ENCODE data around the gene FSTL3.

FSTL3 gene

GRCh38 chr19:639253-640160 lies 36.7 kb upstream of the FSTL3 start, which contains the start of gene FGF22:
TSS of gene FGF22 (plus strand) at chr19:639879. CDS start at chr19:639926, 47 bp downstream.
- no peaks in the 10 kb centered on the region for H3K36me3 ChIP-seq (ENCODE audit: control insufficient read depth, low read depth, low read length)
- no peaks in the 10 kb centered on the region for H3K4me1 ChIP-seq (ENCODE audit: control insufficient read depth, low read depth, low read length)
- no peak within 1 kb of the TSS for H3K9ac ChIP-seq (ENCODE audit: low read length)
- peak within 1 kb of the TSS; percentile 48 for H3K4me3 ChIP-seq (ENCODE audit: low read length)
- no peaks in the 10 kb centered on the region for H3K9me3 ChIP-seq (ENCODE audit: control insufficient read depth, low read depth, low read length)
- no peak within 1 kb of the TSS for H3K27ac ChIP-seq (ENCODE audit: low read length)
- peaks cover 23% of the 10 kb centered on the region for H3K27me3 ChIP-seq (ENCODE audit: control insufficient read depth, insufficient read depth, low read length)

- Histone ChIP-seq H3K9ac (ENCODE audit: low read length) (no peak overlapping the region), H3K4me1 (ENCODE audit: control insufficient read depth, low read depth, low read length) (no peaks in the 10 kb centered on the region), H3K27ac (ENCODE audit: low read length) (no peak overlapping the region)
These were observed 36.0 kb upstream of the FSTL3 start for GRCh38 chr19:640161-640558.

DNA sequence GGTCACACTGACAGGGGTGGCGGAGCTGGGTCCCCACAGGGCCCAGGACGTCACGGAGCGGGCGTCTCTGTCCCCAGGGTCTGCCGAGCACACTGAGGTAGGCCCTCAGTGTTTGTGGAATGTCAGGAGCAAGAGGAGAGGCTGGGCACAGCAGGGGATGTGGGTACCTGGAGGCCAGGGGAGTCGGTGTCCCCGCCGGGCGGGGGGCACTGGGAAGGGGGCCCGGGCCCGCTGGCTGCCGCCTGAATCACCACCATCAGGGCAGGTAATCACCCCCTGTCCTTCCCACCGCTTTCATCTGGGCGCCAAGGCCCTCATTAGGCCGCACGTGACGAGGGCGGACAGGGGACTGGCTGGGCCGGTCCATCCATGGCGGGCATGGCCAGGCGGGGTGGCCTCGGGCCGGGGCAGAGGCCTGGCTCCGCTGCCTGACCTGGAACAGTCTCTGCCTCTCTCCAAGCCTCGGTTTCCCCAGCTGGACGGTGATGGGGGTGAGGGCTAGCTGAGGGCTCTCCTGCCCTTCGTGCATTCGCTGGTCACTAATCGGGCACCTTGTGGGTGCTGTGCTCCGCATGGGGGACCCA lies 35.5 kb upstream of the FSTL3 start:
- Histone ChIP-seq H3K27me3 (ENCODE audit: control insufficient read depth, insufficient read depth, low read length) (peaks cover 23% of the 10 kb centered on the region), H3K36me3 (ENCODE audit: control insufficient read depth, low read depth, low read length) (peaks cover 3% of the 10 kb centered on the region), H3K4me1 (ENCODE audit: control insufficient read depth, low read depth, low read length) (no peaks in the 10 kb centered on the region), H3K27ac (ENCODE audit: low read length) (no peak overlapping the region), H3K9me3 (ENCODE audit: control insufficient read depth, low read depth, low read length) (no peaks in the 10 kb centered on the region), H3K9ac (ENCODE audit: low read length) (no peak overlapping the region), H3K4me3 (ENCODE audit: low read length) (no peak overlapping the region)

More at GRCh38 chr19:640161-640558, 36.0 kb upstream of the FSTL3 start:
- H3K9me3 ChIP-seq (ENCODE audit: control insufficient read depth, low read depth, low read length), result no peaks in the 10 kb centered on the region
- peaks cover 3% of the 10 kb centered on the region for H3K36me3 ChIP-seq (ENCODE audit: control insufficient read depth, low read depth, low read length)
- H3K4me3 ChIP-seq (ENCODE audit: low read length), result no peak overlapping the region
- peaks cover 23% of the 10 kb centered on the region for H3K27me3 ChIP-seq (ENCODE audit: control insufficient read depth, insufficient read depth, low read length)

- H3K27me3 ChIP-seq (ENCODE audit: control insufficient read depth, insufficient read depth, low read length), result peaks cover 23% of the 10 kb centered on the region
- H3K36me3 ChIP-seq (ENCODE audit: control insufficient read depth, low read depth, low read length), result peaks cover 4% of the 10 kb centered on the region
- no peaks in the 10 kb centered on the region for H3K9me3 ChIP-seq (ENCODE audit: control insufficient read depth, low read depth, low read length)
- H3K4me1 ChIP-seq (ENCODE audit: control insufficient read depth, low read depth, low read length), result no peaks in the 10 kb centered on the region
- H3K9ac ChIP-seq (ENCODE audit: low read length), result no peak overlapping the region
- H3K4me3 ChIP-seq (ENCODE audit: low read length), result no peak overlapping the region
- no peak overlapping the region for H3K27ac ChIP-seq (ENCODE audit: low read length)
These were observed 34.5 kb upstream of the FSTL3 start for GRCh38 chr19:641702-642101.

DNA sequence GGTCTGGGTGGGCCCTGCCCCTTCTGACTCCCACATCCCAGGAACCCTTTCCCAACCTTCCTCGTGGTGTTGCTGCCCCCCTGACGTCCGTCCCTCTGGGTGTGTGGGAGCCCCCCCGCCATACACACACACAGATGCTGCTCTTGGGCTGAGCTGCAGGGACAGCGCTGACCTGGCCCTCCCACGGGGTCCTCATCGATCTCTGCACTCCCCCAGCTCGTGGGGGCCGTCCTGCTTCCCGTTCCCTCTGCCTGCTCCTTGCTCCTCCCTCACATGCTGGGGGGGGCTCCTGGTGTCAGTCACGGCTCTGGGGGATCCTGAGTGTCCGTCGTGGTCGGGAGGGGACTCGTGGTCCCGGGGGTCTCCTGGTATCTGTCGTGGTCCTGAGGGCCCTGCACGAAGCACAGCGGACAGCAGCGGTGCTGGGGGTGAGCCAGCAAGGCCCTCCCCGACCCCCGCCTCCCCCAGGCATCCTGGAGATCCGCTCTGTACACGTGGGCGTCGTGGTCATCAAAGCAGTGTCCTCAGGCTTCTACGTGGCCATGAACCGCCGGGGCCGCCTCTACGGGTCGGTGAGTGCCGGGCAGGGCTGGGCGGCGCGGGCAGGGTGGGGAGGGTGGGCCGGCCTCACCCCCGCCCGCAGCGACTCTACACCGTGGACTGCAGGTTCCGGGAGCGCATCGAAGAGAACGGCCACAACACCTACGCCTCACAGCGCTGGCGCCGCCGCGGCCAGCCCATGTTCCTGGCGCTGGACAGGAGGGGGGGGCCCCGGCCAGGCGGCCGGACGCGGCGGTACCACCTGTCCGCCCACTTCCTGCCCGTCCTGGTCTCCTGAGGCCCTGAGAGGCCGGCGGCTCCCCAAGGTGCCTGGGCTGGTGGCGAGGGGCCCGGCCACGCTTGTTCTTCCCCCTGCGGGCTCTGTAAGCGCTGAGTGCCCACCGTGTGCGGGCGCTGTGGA lies 33.1 kb upstream of the FSTL3 start:
- Histone ChIP-seq H3K9ac (ENCODE audit: low read length) (no peak overlapping the region), H3K4me3 (ENCODE audit: low read length) (no peak overlapping the region), H3K27ac (ENCODE audit: low read length) (no peak overlapping the region), H3K9me3 (ENCODE audit: control insufficient read depth, low read depth, low read length) (no peaks in the 10 kb centered on the region), H3K36me3 (ENCODE audit: control insufficient read depth, low read depth, low read length) (peaks cover 10% of the 10 kb centered on the region), H3K4me1 (ENCODE audit: control insufficient read depth, low read depth, low read length) (no peaks in the 10 kb centered on the region), H3K27me3 (ENCODE audit: control insufficient read depth, insufficient read depth, low read length) (peaks cover 14% of the 10 kb centered on the region)

DNA sequence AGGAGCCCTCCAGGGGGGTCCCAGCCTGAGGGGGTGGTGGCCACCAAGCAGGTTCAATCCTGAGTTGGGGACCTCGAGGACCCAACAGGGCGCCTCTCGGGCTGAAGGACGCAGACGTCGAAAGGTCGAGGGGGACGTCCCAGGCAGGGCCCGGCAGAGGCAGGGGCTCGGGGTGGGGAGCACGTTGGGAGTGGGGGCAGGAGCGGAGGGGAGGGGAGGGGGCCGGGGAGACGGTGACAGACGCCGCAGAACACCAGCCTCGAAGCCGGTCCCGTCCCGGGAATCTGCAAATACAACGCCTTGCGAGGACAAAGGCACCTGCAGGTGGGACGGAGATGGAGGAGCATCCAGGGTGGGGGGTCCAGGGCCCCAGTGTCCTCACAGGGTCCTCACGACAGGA lies 32.5 kb upstream of the FSTL3 start:
- no peaks in the 10 kb centered on the region for H3K4me1 ChIP-seq (ENCODE audit: control insufficient read depth, low read depth, low read length)
- peaks cover 14% of the 10 kb centered on the region for H3K36me3 ChIP-seq (ENCODE audit: control insufficient read depth, low read depth, low read length)
- H3K4me3 ChIP-seq (ENCODE audit: low read length), result no peak overlapping the region
- H3K27ac ChIP-seq (ENCODE audit: low read length), result no peak overlapping the region
- H3K9ac ChIP-seq (ENCODE audit: low read length), result no peak overlapping the region
- peaks cover 7% of the 10 kb centered on the region for H3K27me3 ChIP-seq (ENCODE audit: control insufficient read depth, insufficient read depth, low read length)
- no peaks in the 10 kb centered on the region for H3K9me3 ChIP-seq (ENCODE audit: control insufficient read depth, low read depth, low read length)

DNA sequence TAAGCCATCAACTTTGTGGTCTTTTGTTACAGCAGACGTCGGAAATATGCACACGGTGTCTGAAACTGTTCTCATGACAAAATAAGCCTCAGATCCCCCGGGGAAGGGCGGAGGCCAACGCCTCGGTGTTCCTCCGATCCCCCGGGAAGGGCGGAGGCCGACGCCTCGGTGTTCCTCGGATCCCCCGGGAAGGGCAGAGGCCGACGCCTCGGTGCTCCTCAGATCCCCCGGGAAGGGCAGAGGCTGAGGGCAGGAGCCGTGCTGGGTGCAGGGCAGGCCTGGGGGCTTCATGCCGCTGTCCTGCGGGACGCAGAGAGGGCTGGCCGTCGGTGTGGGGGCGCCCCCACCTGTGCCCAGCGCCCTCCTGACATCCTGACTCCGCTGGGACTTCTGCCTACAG lies 31.8 kb upstream of the FSTL3 start:
- H3K9ac ChIP-seq (ENCODE audit: low read length), result no peak overlapping the region
- no peaks in the 10 kb centered on the region for H3K4me1 ChIP-seq (ENCODE audit: control insufficient read depth, low read depth, low read length)
- no peak overlapping the region for H3K27ac ChIP-seq (ENCODE audit: low read length)
- peaks cover 1% of the 10 kb centered on the region for H3K27me3 ChIP-seq (ENCODE audit: control insufficient read depth, insufficient read depth, low read length)
- no peaks in the 10 kb centered on the region for H3K9me3 ChIP-seq (ENCODE audit: control insufficient read depth, low read depth, low read length)
- no peak overlapping the region for H3K4me3 ChIP-seq (ENCODE audit: low read length)
- H3K36me3 ChIP-seq (ENCODE audit: control insufficient read depth, low read depth, low read length), result peaks cover 19% of the 10 kb centered on the region

DNA sequence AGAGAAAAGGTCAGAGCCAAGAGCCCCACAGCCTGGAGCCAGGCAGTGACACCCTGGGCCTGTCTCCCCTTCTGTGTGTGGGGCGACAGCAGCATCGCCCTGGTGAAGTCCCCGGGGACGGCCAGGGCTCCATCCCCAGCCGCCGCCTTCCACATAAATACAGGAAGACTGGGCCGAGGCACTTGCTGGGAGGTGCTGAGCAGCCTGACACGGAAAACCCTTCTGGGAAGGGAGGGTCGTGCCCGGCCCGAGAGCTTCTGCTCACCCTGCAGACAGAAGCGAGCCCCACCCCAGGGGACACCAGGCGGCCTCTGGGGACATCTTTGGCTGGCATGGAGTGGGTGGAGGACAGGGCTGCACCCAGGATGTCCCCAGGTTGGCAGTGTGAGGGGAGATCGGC lies 31.4 kb upstream of the FSTL3 start:
- Histone ChIP-seq H3K27ac (ENCODE audit: low read length) (no peak overlapping the region), H3K9ac (ENCODE audit: low read length) (no peak overlapping the region), H3K27me3 (ENCODE audit: control insufficient read depth, insufficient read depth, low read length) (no peaks in the 10 kb centered on the region), H3K36me3 (ENCODE audit: control insufficient read depth, low read depth, low read length) (peaks cover 21% of the 10 kb centered on the region), H3K4me3 (ENCODE audit: low read length) (no peak overlapping the region), H3K9me3 (ENCODE audit: control insufficient read depth, low read depth, low read length) (no peaks in the 10 kb centered on the region), H3K4me1 (ENCODE audit: control insufficient read depth, low read depth, low read length) (no peaks in the 10 kb centered on the region)

- Histone ChIP-seq H3K9me3 (ENCODE audit: control insufficient read depth, low read depth, low read length) (no peaks in the 10 kb centered on the region), H3K4me1 (ENCODE audit: control insufficient read depth, low read depth, low read length) (no peaks in the 10 kb centered on the region), H3K36me3 (ENCODE audit: control insufficient read depth, low read depth, low read length) (peaks cover 21% of the 10 kb centered on the region), H3K27me3 (ENCODE audit: control insufficient read depth, insufficient read depth, low read length) (no peaks in the 10 kb centered on the region), H3K27ac (ENCODE audit: low read length) (no peak overlapping the region), H3K4me3 (ENCODE audit: low read length) (no peak overlapping the region), H3K9ac (ENCODE audit: low read length) (no peak overlapping the region)
These were observed 30.0 kb upstream of the FSTL3 start for GRCh38 chr19:645912-646778.

- peaks cover 27% of the 10 kb centered on the region for H3K36me3 ChIP-seq (ENCODE audit: control insufficient read depth, low read depth, low read length)
- no peaks in the 10 kb centered on the region for H3K9me3 ChIP-seq (ENCODE audit: control insufficient read depth, low read depth, low read length)
- no peak overlapping the region for H3K27ac ChIP-seq (ENCODE audit: low read length)
- H3K4me3 ChIP-seq (ENCODE audit: low read length), result no peak overlapping the region
- no peaks in the 10 kb centered on the region for H3K27me3 ChIP-seq (ENCODE audit: control insufficient read depth, insufficient read depth, low read length)
- H3K4me1 ChIP-seq (ENCODE audit: control insufficient read depth, low read depth, low read length), result no peaks in the 10 kb centered on the region
- no peak overlapping the region for H3K9ac ChIP-seq (ENCODE audit: low read length)
These were observed 29.2 kb upstream of the FSTL3 start for GRCh38 chr19:646779-647565.

All from iPS-18a (cell line).